Adrenal gland (tissue), 5 donors: ENCODE data around the gene CD207.

Experiments
- CTCF ChIP-seq, 6 experiments: fragments of 450-650 bp in 4 of 6; fragments of 200-600 bp in 2 of 6; sonication (generic) in 1 of 6; IDR thresholded peaks; 1 replicate in 5 of 6; 2 replicates in 1 of 6; pipeline versions ENCODE4 v1.5.1 to v1.8.0; 2016 to 2021; ENCODE audit warnings: antibody characterized with exemption in 6 of 6, mild to moderate bottlenecking in 2 of 6, moderate library complexity in 1 of 6
- POLR2A ChIP-seq, 2 donors: fragments of 450-650 bp; IDR thresholded peaks; one replicate each; pipeline ENCODE4 v1.6.1; 2017; ENCODE audit warnings: antibody characterized with exemption in 2 of 2, mild to moderate bottlenecking in 2 of 2, moderate library complexity in 1 of 2
- donor health status: DM: no; HTN: no; CAD: no.

GRCh38 chr2:70831861-70832260 is 3.8 kb downstream of the CD207 start:
- no peak for TF ChIP-seq POLR2A (IDR thresholded peaks at IDR 0.05)
- no peak for TF ChIP-seq CTCF (IDR thresholded peaks at IDR 0.05)
